Measurements from ENCODE around the gene DAZAP1.

The DAZAP1 gene

GRCh38 chr19:1466461-1467214 lies 59.3 kb downstream of the DAZAP1 start:
- H3K9me3 ChIP-seq (ENCODE audit: insufficient read depth, low read depth, low read length): no peaks in the 10 kb centered on the region
- no peak overlapping the region for H3K4me2 ChIP-seq (ENCODE audit: low read depth, low read length, poor library complexity, severe bottlenecking)
- H3K79me2 ChIP-seq (ENCODE audit: insufficient read depth, low read length): no peaks in the 10 kb centered on the region
- H2AFZ ChIP-seq (ENCODE audit: low read length): no peak overlapping the region
- H3K36me3 ChIP-seq (ENCODE audit: insufficient read depth, low read length): no peaks in the 10 kb centered on the region
- H4K20me1 ChIP-seq (ENCODE audit: insufficient read depth, low read length, poor library complexity, severe bottlenecking): peaks cover 13% of the 10 kb centered on the region
- H3K9ac ChIP-seq (ENCODE audit: low read depth, low read length, poor library complexity, severe bottlenecking): no peak overlapping the region
- no peaks in the 10 kb centered on the region for H3K9me2 ChIP-seq (replicated peaks; ENCODE audit: low read depth, low read length)
- TF ChIP-seq EZH2phosphoT487 (IDR thresholded peaks at IDR 0.05; ENCODE audit: borderline replicate concordance) (no peak), CTCF (conservative IDR thresholded peaks at IDR 0.05; ENCODE audit: low read length) (no peak)
- no peaks in the 10 kb centered on the region for H3K4me1 ChIP-seq (ENCODE audit: insufficient read depth, low read length, poor library complexity, severe bottlenecking)
- H3K27me3 ChIP-seq (ENCODE audit: insufficient read depth, low read length, poor library complexity, severe bottlenecking): no peaks in the 10 kb centered on the region
- H3F3A ChIP-seq (ENCODE audit: low read depth): no peaks in the 10 kb centered on the region
- no peak overlapping the region for H3K4me3 ChIP-seq (ENCODE audit: low read length, poor library complexity, severe bottlenecking)

GRCh38 chr19:1467215-1467489 lies 59.8 kb downstream of the DAZAP1 start:
- no peak overlapping the region for H3K4me3 ChIP-seq (ENCODE audit: low read length, poor library complexity, severe bottlenecking)
- H3K9ac ChIP-seq (ENCODE audit: low read depth, low read length, poor library complexity, severe bottlenecking): no peak overlapping the region
- no peak for TF ChIP-seq CTCF (conservative IDR thresholded peaks at IDR 0.05; ENCODE audit: low read length)
- no peak for TF ChIP-seq EZH2phosphoT487 (IDR thresholded peaks at IDR 0.05; ENCODE audit: borderline replicate concordance)
- H3K27me3 ChIP-seq (ENCODE audit: insufficient read depth, low read length, poor library complexity, severe bottlenecking): no peaks in the 10 kb centered on the region
- H3K79me2 ChIP-seq (ENCODE audit: insufficient read depth, low read length): no peaks in the 10 kb centered on the region
- H4K20me1 ChIP-seq (ENCODE audit: insufficient read depth, low read length, poor library complexity, severe bottlenecking): peaks cover 14% of the 10 kb centered on the region
- H3K4me1 ChIP-seq (ENCODE audit: insufficient read depth, low read length, poor library complexity, severe bottlenecking): no peaks in the 10 kb centered on the region
- no peaks in the 10 kb centered on the region for H3F3A ChIP-seq (ENCODE audit: low read depth)
- H2AFZ ChIP-seq (ENCODE audit: low read length): no peak overlapping the region
- H3K9me3 ChIP-seq (ENCODE audit: insufficient read depth, low read depth, low read length): no peaks in the 10 kb centered on the region
- H3K9me2 ChIP-seq (replicated peaks; ENCODE audit: low read depth, low read length): no peaks in the 10 kb centered on the region
- no peak overlapping the region for H3K4me2 ChIP-seq (ENCODE audit: low read depth, low read length, poor library complexity, severe bottlenecking)
- no peaks in the 10 kb centered on the region for H3K36me3 ChIP-seq (ENCODE audit: insufficient read depth, low read length)

- no peak for TF ChIP-seq CTCF (conservative IDR thresholded peaks at IDR 0.05; ENCODE audit: low read length)
- no peak for TF ChIP-seq EZH2phosphoT487 (IDR thresholded peaks at IDR 0.05; ENCODE audit: borderline replicate concordance)
- H3F3A ChIP-seq (ENCODE audit: low read depth): no peaks in the 10 kb centered on the region
- H3K36me3 ChIP-seq (ENCODE audit: insufficient read depth, low read length): no peaks in the 10 kb centered on the region
- H3K79me2 ChIP-seq (ENCODE audit: insufficient read depth, low read length): no peaks in the 10 kb centered on the region
- H4K20me1 ChIP-seq (ENCODE audit: insufficient read depth, low read length, poor library complexity, severe bottlenecking): peaks cover 14% of the 10 kb centered on the region
- H3K4me2 ChIP-seq (ENCODE audit: low read depth, low read length, poor library complexity, severe bottlenecking): no peak overlapping the region
- H2AFZ ChIP-seq (ENCODE audit: low read length): no peak overlapping the region
- no peak overlapping the region for H3K4me3 ChIP-seq (ENCODE audit: low read length, poor library complexity, severe bottlenecking)
- no peaks in the 10 kb centered on the region for H3K9me2 ChIP-seq (replicated peaks; ENCODE audit: low read depth, low read length)
- no peak overlapping the region for H3K9ac ChIP-seq (ENCODE audit: low read depth, low read length, poor library complexity, severe bottlenecking)
- no peaks in the 10 kb centered on the region for H3K9me3 ChIP-seq (ENCODE audit: insufficient read depth, low read depth, low read length)
- no peaks in the 10 kb centered on the region for H3K4me1 ChIP-seq (ENCODE audit: insufficient read depth, low read length, poor library complexity, severe bottlenecking)
- no peaks in the 10 kb centered on the region for H3K27me3 ChIP-seq (ENCODE audit: insufficient read depth, low read length, poor library complexity, severe bottlenecking)
Measured at GRCh38 chr19:1467490-1468273, 60.3 kb downstream of the DAZAP1 start.

Measured in Loucy (cell line).